Esophagus muscularis mucosa (tissue), 4 donors: ENCODE results near the gene TEX44. TPM values are rescaled to one million over a fixed set of nuclear protein-coding genes. Genes with fewer than 3 reads are reported as not detected.

ENCODE experiments used
- DNase-seq: peaks from one replicate; pipeline ENCODE4 v3.0.0-alpha.2; 2017; ENCODE audit errors: extremely low spot score
- H3K27ac ChIP-seq, 4 donors: fragments of 200-600 bp; sonication (generic); replicated peaks in 1 of 4; 1 replicate in 3 of 4; 2 replicates in 1 of 4; pipeline ENCODE4 v1.5.1; 2016 to 2019; ENCODE audit warnings: mild to moderate bottlenecking in 1 of 4
- H3K27me3 ChIP-seq, 4 donors: fragments of 200-600 bp; sonication (generic); one replicate each; pipeline versions ENCODE4 v1.5.1 to v1.6.0; 2016 to 2019
- H3K36me3 ChIP-seq, 4 donors: fragments of 200-600 bp; sonication (generic); one replicate each; pipeline ENCODE4 v1.5.1; 2016 to 2019
- H3K4me1 ChIP-seq, 4 donors: fragments of 200-600 bp; sonication (generic); one replicate each; pipeline ENCODE4 v1.5.1; 2016 to 2019
- H3K4me3 ChIP-seq, 4 donors: fragments of 200-600 bp; sonication (generic); 1 replicate in 2 of 4; 2 replicates in 2 of 4; pipeline ENCODE4 v1.5.1; 2016 to 2019; ENCODE audit warnings: mild to moderate bottlenecking in 4 of 4, moderate library complexity in 1 of 4
- H3K9me3 ChIP-seq, 4 donors: fragments of 200-600 bp; sonication (generic); 1 replicate in 3 of 4; 2 replicates in 1 of 4; pipeline ENCODE4 v1.5.1; 2016 to 2019
- CTCF ChIP-seq, 3 experiments: fragments of 200-600 bp in 2 of 3; fragments of 450-650 bp in 1 of 3; sonication (generic) in 2 of 3; IDR thresholded peaks; one replicate each; pipeline ENCODE4 v1.5.1; 2017 to 2019; ENCODE audit warnings: antibody characterized with exemption in 3 of 3, mild to moderate bottlenecking in 2 of 3, moderate library complexity in 1 of 3
- EP300 ChIP-seq: sonication (generic); formaldehyde crosslinking; IDR thresholded peaks from one replicate; pipeline ENCODE4 v1.6.1; 2017; ENCODE audit warnings: antibody characterized with exemption
- POLR2A ChIP-seq: fragments of 450-650 bp; IDR thresholded peaks from one replicate; pipeline ENCODE4 v1.6.1; 2017; ENCODE audit warnings: antibody characterized with exemption, moderate library complexity, mild to moderate bottlenecking, low read depth
- POLR2AphosphoS5 ChIP-seq, 2 donors: sonication (generic); formaldehyde crosslinking; IDR thresholded peaks; one replicate each; pipeline ENCODE4 v1.6.1; 2017; ENCODE audit warnings: antibody characterized with exemption in 2 of 2
- WGBS: methylation state at CpG from one replicate; pipeline ENCODE4 v1.1.5; 2018; 5-methylcytosine and 5-hydroxymethylcytosine counted together
- intact Hi-C: fragments of 100-400 bp; cut with DNase I; formaldehyde crosslinking; loops from one replicate; pipeline ENCODE4 v1.15.1; 2023
- total RNA-seq, 4 donors: library from RNA; depleted of rRNA; stranded (reverse); fragments of >200 nt; gene quantifications; one replicate each; pipeline versions ENCODE4 v1.1.0 to v1.2.1, GENCODE V29; 2016

Gene TEX44
- total RNA-seq, 4 donors from 2014 or later = not detected

- 59% methylated on average over 6 of the region's 11 CpGs for WGBS
- Histone ChIP-seq H3K27me3 (no peaks in the 10 kb centered on the region), H3K36me3 (no peaks in the 10 kb centered on the region), H3K4me1 (peaks cover 52 to 60% (median 54%) of the 10 kb centered on the region in 4 donors), H3K4me3 (no peak overlapping the region), H3K9me3 (no peaks in the 10 kb centered on the region), H3K27ac (peak overlapping the region; percentile 80 to 95 (median 84))
- DNase-seq = no peak
- TF ChIP-seq EP300 = no peak
- peak; percentile 40 to 58 for TF ChIP-seq POLR2AphosphoS5 (IDR thresholded peaks at IDR 0.05)
- intact Hi-C loops = no loop called here
Measured at GRCh38 chr2:231640641-231641111, 48.0 kb downstream of the TEX44 start.

DNA sequence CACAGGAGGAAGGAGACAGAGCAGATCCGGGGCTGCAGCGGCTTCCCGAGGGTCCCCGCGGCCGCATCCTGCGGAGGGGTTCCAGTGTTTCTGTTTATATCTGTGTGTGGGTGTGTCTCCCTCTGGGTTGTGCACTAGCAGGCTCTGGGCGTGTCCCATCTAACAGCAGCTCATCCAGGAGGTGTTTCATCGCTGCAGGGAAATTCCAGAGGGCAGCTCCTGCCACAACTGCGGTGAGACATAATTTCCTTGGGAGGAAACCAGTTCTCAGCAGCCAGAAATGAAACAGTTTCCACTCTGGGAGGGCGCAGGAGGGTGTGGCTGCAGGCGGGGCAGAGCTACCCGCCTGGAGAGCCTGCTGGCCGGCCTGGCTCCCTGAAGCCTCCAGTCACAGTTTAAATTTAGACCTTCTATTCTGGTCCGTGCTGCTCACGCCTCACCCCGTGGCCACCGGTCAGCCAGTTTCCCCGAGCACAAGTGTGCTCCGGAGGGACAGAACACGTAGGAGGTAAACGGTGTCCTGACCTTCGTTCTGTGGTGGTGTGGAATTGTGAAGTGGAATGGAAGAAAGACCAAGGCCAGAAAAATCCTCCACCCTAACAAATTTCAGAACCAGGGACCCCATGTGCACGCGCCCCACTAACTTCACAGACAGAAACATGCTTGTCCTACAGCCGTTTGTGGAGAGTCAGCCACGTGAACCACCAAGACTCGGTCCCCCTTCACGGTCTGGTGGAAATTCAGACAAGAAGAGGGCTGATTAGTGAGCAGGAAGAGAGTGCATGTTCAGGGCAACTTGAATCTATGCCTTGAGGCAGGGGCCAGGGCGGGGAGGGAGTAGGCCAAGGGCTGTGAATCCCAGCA is 50.2 kb downstream of the TEX44 start:
- Histone ChIP-seq H3K36me3 (no peaks in the 10 kb centered on the region), H3K4me3 (peak overlapping the region; percentile 28 to 41 (median 30)), H3K27ac (peak overlapping the region; percentile 87 to 96 (median 95)), H3K4me1 (peaks cover 57 to 71% (median 62%) of the 10 kb centered on the region in 4 donors), H3K9me3 (no peaks in the 10 kb centered on the region), H3K27me3 (no peaks in the 10 kb centered on the region)
- peak; percentile 95 for DNase-seq
- TF ChIP-seq POLR2AphosphoS5 (IDR thresholded peaks at IDR 0.05) (peak; percentile 95 to 98), CTCF (IDR thresholded peaks at IDR 0.05) (peak in 1 of 3 experiments; percentile 17), EP300 (peak; percentile 5), POLR2A (peak; percentile 20)
- 21% methylated on average over 21 of the region's 30 CpGs for WGBS
- intact Hi-C loops = no loop called here

DNA sequence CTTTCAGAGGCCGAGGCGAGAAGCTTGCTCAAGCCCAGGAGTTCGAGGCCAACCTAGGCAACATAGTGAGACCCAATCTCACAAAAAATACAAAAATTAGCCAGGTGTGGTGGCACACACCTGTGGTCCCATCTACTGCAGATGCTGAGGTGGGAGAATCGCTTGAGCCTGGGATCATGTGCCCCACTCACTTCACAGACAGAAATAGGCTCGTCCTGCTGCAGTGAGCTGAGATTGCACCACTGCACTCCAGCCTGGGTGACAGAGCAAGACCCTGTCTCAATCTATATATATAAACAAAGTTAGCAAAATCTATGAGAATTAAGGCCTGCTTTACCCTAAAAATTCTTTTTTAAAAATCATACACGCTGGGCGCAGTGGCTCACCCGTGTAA is 50.8 kb downstream of the TEX44 start:
- WGBS = 82% methylated on average over 8 of the region's 8 CpGs
- peaks cover 57 to 71% (median 62%) of the 10 kb centered on the region in 4 donors for H3K4me1 ChIP-seq
- intact Hi-C loops = no loop called here
- no peaks in the 10 kb centered on the region for H3K36me3 ChIP-seq
- H3K27ac ChIP-seq = peak overlapping the region; percentile 87 to 96 (median 95)
- no peaks in the 10 kb centered on the region for H3K9me3 ChIP-seq
- no peak for DNase-seq
- no peak for TF ChIP-seq POLR2A
- no peak for TF ChIP-seq EP300
- TF ChIP-seq POLR2AphosphoS5 (IDR thresholded peaks at IDR 0.05) = no peak
- no peak for TF ChIP-seq CTCF (IDR thresholded peaks at IDR 0.05)
- no peaks in the 10 kb centered on the region for H3K27me3 ChIP-seq
- H3K4me3 ChIP-seq = peak overlapping the region in 3 of 4 donors; percentile 28 to 41 (median 31)

Other genes with a start within 250 kb of the TEX44 start
- gene B3GNT7, start 197.2 kb upstream of the TEX44 start, total RNA-seq = 1 to 10 TPM; 3.7 to 7.0 (median 4.5) TPM
- gene NCL, start 128.4 kb upstream of the TEX44 start, total RNA-seq = 100 to 1,000 TPM; 120 to 238 (median 161) TPM
- 1 to 10 TPM; 1.2 to 5.4 (median 2.5) TPM for gene NMUR1, start 62.4 kb upstream of the TEX44 start, total RNA-seq
- 100 to 1,000 TPM; 571 to 894 (median 806) TPM for gene PTMA, start 115.7 kb downstream of the TEX44 start, total RNA-seq
- 10 to 100 TPM; 28.2 to 33.8 (median 30.0) TPM for gene PDE6D, start 188.4 kb downstream of the TEX44 start, total RNA-seq
- gene COPS7B, start 193.6 kb downstream of the TEX44 start, total RNA-seq = 10 to 100 TPM; 16.7 to 31.0 (median 24.6) TPM